SK-N-MC (cell line): ENCODE measurements around the gene LMF2.

Source experiments
- EZH2 ChIP-seq: fragments of 200-600 bp; sonication (generic); IDR thresholded peaks from one replicate; pipeline ENCODE4 v1.6.1; 2017; ENCODE audit warnings: antibody characterized with exemption
- FOXP2 ChIP-seq: optimal IDR thresholded peaks from 2 replicates; pipeline ENCODE3; 2011; ENCODE audit warnings: mild to moderate bottlenecking, moderate library complexity; ENCODE audit not compliant: insufficient read depth; ENCODE audit errors: extremely low read length, control extremely low read depth
- POLR2AphosphoS5 ChIP-seq: IDR thresholded peaks from 2 replicates; pipeline ENCODE4 v1.6.1; 2012; ENCODE audit warnings: mild to moderate bottlenecking, low read depth, low read length, borderline replicate concordance

GRCh38 chr22:50505776-50506610, 1.5 kb downstream of the LMF2 start:
- TF ChIP-seq EZH2, result no peak
- no peak for TF ChIP-seq POLR2AphosphoS5
- TF ChIP-seq FOXP2, result no peak
